Vagina (tissue), 2 donors: ENCODE measurements around the gene ADAMTS17. TPM values are rescaled to one million over a fixed set of nuclear protein-coding genes. Genes with fewer than 3 reads are reported as not detected.

Experiments used
- DNase-seq, 2 donors: peaks; one replicate each; pipeline ENCODE4 v3.0.0-alpha.2; 2017; ENCODE audit errors: extremely low spot score in 2 of 2
- H3K27ac ChIP-seq: fragments of 200-600 bp; sonication (generic); one replicate; pipeline ENCODE4 v1.5.1; 2019
- H3K27me3 ChIP-seq: fragments of 200-600 bp; sonication (generic); one replicate; pipeline ENCODE4 v1.5.1; 2019
- H3K36me3 ChIP-seq, 2 donors: fragments of 200-600 bp; sonication (generic); one replicate each; pipeline ENCODE4 v1.5.1; 2017 to 2019
- H3K4me1 ChIP-seq: fragments of 200-600 bp; sonication (generic); one replicate; pipeline ENCODE4 v1.5.1; 2019
- H3K4me3 ChIP-seq, 2 donors: fragments of 200-600 bp; sonication (generic); 1 replicate in 1 of 2; 2 replicates in 1 of 2; pipeline ENCODE4 v1.5.1; 2016 to 2019
- H3K9me3 ChIP-seq: fragments of 200-600 bp; sonication (generic); one replicate; pipeline ENCODE4 v1.5.1; 2019
- CTCF ChIP-seq, 3 experiments: fragments of 450-650 bp in 2 of 3; fragments of 200-600 bp in 1 of 3; sonication (generic) in 1 of 3; IDR thresholded peaks; one replicate each; pipeline ENCODE4 v1.5.1; 2017 to 2019; ENCODE audit warnings: antibody characterized with exemption in 3 of 3, mild to moderate bottlenecking in 2 of 3, moderate library complexity in 2 of 3
- POLR2A ChIP-seq, 2 donors: fragments of 450-650 bp; IDR thresholded peaks; one replicate each; pipeline ENCODE4 v1.6.1; 2017; ENCODE audit warnings: antibody characterized with exemption in 2 of 2, mild to moderate bottlenecking in 2 of 2, moderate library complexity in 2 of 2
- POLR2AphosphoS5 ChIP-seq, 2 donors: sonication (generic); formaldehyde crosslinking; IDR thresholded peaks; one replicate each; pipeline ENCODE4 v1.9.0; 2017; ENCODE audit warnings: antibody characterized with exemption in 2 of 2, mild to moderate bottlenecking in 2 of 2, low read depth in 1 of 2; ENCODE audit not compliant: insufficient read depth in 1 of 2
- intact Hi-C: fragments of 100-400 bp; cut with DNase I; formaldehyde crosslinking; loops from one replicate; pipeline ENCODE4 v1.15.1; 2023
- total RNA-seq: library from RNA; depleted of rRNA; stranded (reverse); fragments of >200 nt; gene quantifications from one replicate; pipeline ENCODE4 v1.2.3, GENCODE V29; 2016

Gene ADAMTS17
- total RNA-seq, 1 donor from 2014 or later, result 16.0 TPM

GRCh38 chr15:100278596-100279380, 63.0 kb downstream of the ADAMTS17 start:
- H3K9me3 ChIP-seq, result no peaks in the 10 kb centered on the region
- H3K27me3 ChIP-seq, result no peaks in the 10 kb centered on the region
- intact Hi-C loops, result no loop called here
- no peaks in the 10 kb centered on the region for H3K4me1 ChIP-seq
- H3K36me3 ChIP-seq, result no peaks in the 10 kb centered on the region
- DNase-seq, result peak in 1 of 2 donors; percentile 74
- no peak for TF ChIP-seq POLR2A (IDR thresholded peaks at IDR 0.05)
- no peak for TF ChIP-seq POLR2AphosphoS5 (IDR thresholded peaks at IDR 0.05; ENCODE audit: insufficient read depth in 1 of 2, low read depth in 1 of 2)
- no peak for TF ChIP-seq CTCF (IDR thresholded peaks at IDR 0.05)
- H3K4me3 ChIP-seq, result no peak overlapping the region
- no peak overlapping the region for H3K27ac ChIP-seq

- H3K4me1 ChIP-seq, result no peaks in the 10 kb centered on the region
- peak in 1 of 2 donors; percentile 54 for DNase-seq
- no peaks in the 10 kb centered on the region for H3K27me3 ChIP-seq
- intact Hi-C loops, result no loop called here
- no peaks in the 10 kb centered on the region for H3K9me3 ChIP-seq
- TF ChIP-seq CTCF (IDR thresholded peaks at IDR 0.05) (no peak), POLR2AphosphoS5 (IDR thresholded peaks at IDR 0.05; ENCODE audit: insufficient read depth in 1 of 2, low read depth in 1 of 2) (no peak), POLR2A (IDR thresholded peaks at IDR 0.05) (no peak)
- no peak overlapping the region for H3K27ac ChIP-seq
- H3K4me3 ChIP-seq, result no peak overlapping the region
- H3K36me3 ChIP-seq, result no peaks in the 10 kb centered on the region
These were observed 64.5 kb downstream of the ADAMTS17 start for GRCh38 chr15:100277087-100277855.

DNA sequence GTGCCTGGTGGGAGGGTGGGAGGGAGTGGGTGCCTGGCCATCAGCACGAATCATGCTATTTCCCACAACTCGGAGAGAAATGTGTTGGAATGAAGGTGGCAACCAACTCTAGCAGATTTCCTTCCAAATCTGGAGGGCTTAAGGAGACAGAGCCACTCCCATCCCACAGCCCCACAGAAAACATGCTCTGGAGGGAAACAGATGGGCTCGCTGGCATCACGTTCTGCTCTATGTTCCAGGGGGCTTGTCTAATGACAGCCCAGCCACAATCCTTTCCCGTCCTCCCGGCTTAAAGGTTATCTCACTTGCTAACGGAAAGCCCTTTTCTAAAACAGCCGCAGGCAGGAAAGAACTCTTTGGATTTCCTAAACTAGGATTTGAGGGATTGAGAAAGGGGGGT, 65.3 kb downstream of the ADAMTS17 start:
- Histone ChIP-seq H3K27ac (no peak overlapping the region), H3K9me3 (no peaks in the 10 kb centered on the region), H3K4me3 (no peak overlapping the region), H3K36me3 (no peaks in the 10 kb centered on the region), H3K4me1 (no peaks in the 10 kb centered on the region), H3K27me3 (no peaks in the 10 kb centered on the region)
- peak; percentile 29 to 55 for DNase-seq
- intact Hi-C loops, result no loop called here
- no peak for TF ChIP-seq POLR2AphosphoS5 (IDR thresholded peaks at IDR 0.05; ENCODE audit: insufficient read depth in 1 of 2, low read depth in 1 of 2)
- TF ChIP-seq CTCF (IDR thresholded peaks at IDR 0.05), result no peak
- TF ChIP-seq POLR2A (IDR thresholded peaks at IDR 0.05), result no peak

DNA sequence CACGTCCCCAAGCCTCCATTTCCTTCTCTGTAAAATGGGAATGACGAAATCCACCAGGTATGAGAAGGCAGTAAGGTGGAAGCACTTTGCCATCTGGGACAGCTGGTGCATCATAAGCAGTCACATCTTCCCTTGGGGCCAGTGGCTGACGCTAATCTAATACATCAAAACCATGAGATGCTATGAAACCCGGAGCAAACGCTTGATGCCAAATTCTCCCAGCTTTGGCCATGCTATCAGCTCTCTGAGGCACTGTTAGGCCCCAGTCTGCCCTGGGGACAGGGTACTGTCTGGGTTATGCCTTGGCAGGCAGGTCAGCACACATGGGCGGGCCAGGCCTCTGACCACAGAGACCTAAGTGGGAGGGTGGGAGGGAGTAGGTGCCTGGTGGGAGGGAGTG, 66.1 kb downstream of the ADAMTS17 start:
- DNase-seq, result peak; percentile 65 to 87
- intact Hi-C loops, result no loop called here
- TF ChIP-seq POLR2AphosphoS5 (IDR thresholded peaks at IDR 0.05; ENCODE audit: insufficient read depth in 1 of 2, low read depth in 1 of 2), result no peak
- no peak for TF ChIP-seq POLR2A (IDR thresholded peaks at IDR 0.05)
- TF ChIP-seq CTCF (IDR thresholded peaks at IDR 0.05), result no peak
- Histone ChIP-seq H3K9me3 (no peaks in the 10 kb centered on the region), H3K4me3 (no peak overlapping the region), H3K27me3 (no peaks in the 10 kb centered on the region), H3K4me1 (no peaks in the 10 kb centered on the region), H3K27ac (no peak overlapping the region), H3K36me3 (no peaks in the 10 kb centered on the region)
